Measurements from ENCODE around the gene SAP30. TPM values are rescaled to one million over a fixed set of nuclear protein-coding genes. Genes with fewer than 3 reads are reported as not detected.

Gene SAP30
- total and polyA plus RNA-seq, 4 donors = 19.2 to 29.0 (median 27.3) TPM

GRCh38 chr4:173420324-173420752, 49.6 kb downstream of the SAP30 start:
- Histone ChIP-seq H3K27me3 (ENCODE audit: control insufficient read depth, insufficient read depth, low read length) (no peaks in the 10 kb centered on the region), H3K27ac (ENCODE audit: low read depth, low read length) (no peak overlapping the region), H3K9me3 (ENCODE audit: control insufficient read depth, insufficient read depth, low read length) (no peaks in the 10 kb centered on the region), H3K4me1 (ENCODE audit: control insufficient read depth, insufficient read depth, low read length) (peaks cover 12% of the 10 kb centered on the region), H3K4me3 (ENCODE audit: low read depth, low read length) (no peak overlapping the region), H3K36me3 (ENCODE audit: control insufficient read depth, insufficient read depth, low read length) (no peaks in the 10 kb centered on the region)
- WGBS (ENCODE audit: insufficient coverage) = no CpG with 5 or more reads among the region's 4 CpGs
- peak in 2 of 6 donors; percentile 39 to 78 for DNase-seq (ENCODE audit: low read depth in 4 of 6, low spot score in 6 of 6)

- DNase-seq (ENCODE audit: low read depth in 4 of 6, low spot score in 6 of 6) = no peak
- 100% methylated on average over 2 of the region's 2 CpGs for WGBS (ENCODE audit: insufficient coverage)
- H3K4me1 ChIP-seq (ENCODE audit: control insufficient read depth, insufficient read depth, low read length) = peaks cover 10% of the 10 kb centered on the region
- H3K27ac ChIP-seq (ENCODE audit: low read depth, low read length) = no peak overlapping the region
- H3K4me3 ChIP-seq (ENCODE audit: low read depth, low read length) = no peak overlapping the region
- H3K36me3 ChIP-seq (ENCODE audit: control insufficient read depth, insufficient read depth, low read length) = no peaks in the 10 kb centered on the region
- H3K27me3 ChIP-seq (ENCODE audit: control insufficient read depth, insufficient read depth, low read length) = no peaks in the 10 kb centered on the region
- no peaks in the 10 kb centered on the region for H3K9me3 ChIP-seq (ENCODE audit: control insufficient read depth, insufficient read depth, low read length)
These were observed 50.0 kb downstream of the SAP30 start for GRCh38 chr4:173420801-173421200.

GRCh38 chr4:173424899-173425805, 54.4 kb downstream of the SAP30 start:
- no peaks in the 10 kb centered on the region for H3K36me3 ChIP-seq (ENCODE audit: control insufficient read depth, insufficient read depth, low read length)
- DNase-seq (ENCODE audit: low read depth in 4 of 6, low spot score in 6 of 6) = no peak
- WGBS (ENCODE audit: insufficient coverage) = 75% methylated on average over 2 of the region's 2 CpGs
- no peak overlapping the region for H3K27ac ChIP-seq (ENCODE audit: low read depth, low read length)
- H3K4me1 ChIP-seq (ENCODE audit: control insufficient read depth, insufficient read depth, low read length) = no peaks in the 10 kb centered on the region
- H3K27me3 ChIP-seq (ENCODE audit: control insufficient read depth, insufficient read depth, low read length) = no peaks in the 10 kb centered on the region
- H3K9me3 ChIP-seq (ENCODE audit: control insufficient read depth, insufficient read depth, low read length) = no peaks in the 10 kb centered on the region
- H3K4me3 ChIP-seq (ENCODE audit: low read depth, low read length) = no peak overlapping the region

GRCh38 chr4:173426064-173426463, 55.3 kb downstream of the SAP30 start:
- DNase-seq (ENCODE audit: low read depth in 4 of 6, low spot score in 6 of 6) = no peak
- Histone ChIP-seq H3K4me1 (ENCODE audit: control insufficient read depth, insufficient read depth, low read length) (no peaks in the 10 kb centered on the region), H3K36me3 (ENCODE audit: control insufficient read depth, insufficient read depth, low read length) (no peaks in the 10 kb centered on the region), H3K4me3 (ENCODE audit: low read depth, low read length) (no peak overlapping the region), H3K27ac (ENCODE audit: low read depth, low read length) (no peak overlapping the region), H3K9me3 (ENCODE audit: control insufficient read depth, insufficient read depth, low read length) (no peaks in the 10 kb centered on the region), H3K27me3 (ENCODE audit: control insufficient read depth, insufficient read depth, low read length) (no peaks in the 10 kb centered on the region)
- WGBS (ENCODE audit: insufficient coverage) = no CpG with 5 or more reads among the region's 2 CpGs

Other genes with a start within 250 kb of the SAP30 start
- 10 to 100 TPM; 21.6 to 39.3 TPM for gene GALNT7, start 202.1 kb upstream of the SAP30 start, total RNA-seq
- gene GALNT7, start 202.1 kb upstream of the SAP30 start, polyA plus RNA-seq (ENCODE audit: insufficient read length in 2 of 2) = 10 to 100 TPM; 21.4 to 24.8 TPM
- gene HMGB2, start 36.6 kb upstream of the SAP30 start, total RNA-seq = 100 to 1,000 TPM in 1 of 2 donors, 10 to 100 TPM in 1; 52.3 to 104 TPM
- gene HMGB2, start 36.6 kb upstream of the SAP30 start, polyA plus RNA-seq (ENCODE audit: insufficient read length in 2 of 2) = 100 to 1,000 TPM; 123 to 132 TPM
- gene SCRG1, start 28.2 kb downstream of the SAP30 start, total RNA-seq = 10 to 100 TPM; 19.5 to 25.5 TPM
- gene SCRG1, start 28.2 kb downstream of the SAP30 start, polyA plus RNA-seq (ENCODE audit: insufficient read length in 2 of 2) = 10 to 100 TPM; 90.0 to 98.4 TPM
- gene HAND2, start 159.3 kb downstream of the SAP30 start, total RNA-seq = under 1 TPM in 1 of 2 donors, not detected in 1; 0.20 TPM
- gene HAND2, start 159.3 kb downstream of the SAP30 start, polyA plus RNA-seq (ENCODE audit: insufficient read length in 2 of 2) = under 1 TPM in 1 of 2 donors, not detected in 1; 0.21 TPM

Measured in spinal cord (tissue), 10 donors.